Endodermal cell (in vitro differentiated cells): ENCODE results near the gene RAB28. TPM values are rescaled to one million over a fixed set of nuclear protein-coding genes. Genes with fewer than 3 reads are reported as not detected.

ENCODE experiments used
- DNase-seq: peaks from one replicate; pipeline ENCODE4 v3.0.0-alpha.2; 2017
- H3K27ac ChIP-seq: 2 replicates; pipeline ENCODE4 v1.5.1; 2013; ENCODE audit warnings: mild to moderate bottlenecking, low read depth, low read length, moderate library complexity
- H3K27me3 ChIP-seq: 2 replicates; pipeline ENCODE4 v1.6.1; 2013; ENCODE audit warnings: mild to moderate bottlenecking, low read length, moderate library complexity; ENCODE audit not compliant: insufficient read depth, control insufficient read depth, poor library complexity, severe bottlenecking
- H3K36me3 ChIP-seq: 2 replicates; pipeline ENCODE4 v1.7.0; 2013; ENCODE audit warnings: mild to moderate bottlenecking, low read length, moderate library complexity; ENCODE audit not compliant: control insufficient read depth, insufficient read depth
- H3K4me1 ChIP-seq: one replicate; pipeline ENCODE4 v1.7.0; 2013; ENCODE audit warnings: low read length; ENCODE audit not compliant: control insufficient read depth, insufficient read depth
- H3K4me3 ChIP-seq: 2 replicates; pipeline ENCODE4 v1.5.1; 2013; ENCODE audit warnings: mild to moderate bottlenecking, low read length, moderate library complexity
- H3K9ac ChIP-seq: 2 replicates; pipeline ENCODE4 v1.6.1; 2013; ENCODE audit warnings: mild to moderate bottlenecking, low read length, moderate library complexity; ENCODE audit not compliant: poor library complexity, severe bottlenecking; ENCODE audit errors: extremely low read depth
- H3K9me3 ChIP-seq: 2 replicates; pipeline ENCODE4 v1.6.1; 2013; ENCODE audit warnings: mild to moderate bottlenecking, low read length, moderate library complexity; ENCODE audit not compliant: control insufficient read depth
- H3K27ac Mint-ChIP-seq: 2 replicates; pipeline ENCODE4 v1.8.0; 2020; ENCODE audit warnings: mixed read lengths
- H3K27me3 Mint-ChIP-seq: 2 replicates; pipeline ENCODE4 v1.8.0; 2021; ENCODE audit warnings: mild to moderate bottlenecking, mixed read lengths; ENCODE audit not compliant: insufficient read depth
- H3K36me3 Mint-ChIP-seq: 2 replicates; pipeline ENCODE4 v1.8.0; 2020; ENCODE audit warnings: low read depth, mixed read lengths
- H3K4me1 Mint-ChIP-seq: 2 replicates; pipeline ENCODE4 v1.8.0; 2020; ENCODE audit warnings: mixed read lengths
- H3K4me3 Mint-ChIP-seq: 2 replicates; pipeline ENCODE4 v1.8.0; 2020; ENCODE audit warnings: mild to moderate bottlenecking, moderate library complexity, mixed read lengths
- H3K9me3 Mint-ChIP-seq: 2 replicates; pipeline ENCODE4 v1.8.0; 2020; ENCODE audit warnings: mild to moderate bottlenecking, mixed read lengths
- CTCF ChIP-seq: fragments of 200-600 bp; sonication (generic); conservative IDR thresholded peaks from 2 replicates; pipeline ENCODE4 v1.5.0; 2021; ENCODE audit warnings: antibody characterized with exemption, mild to moderate bottlenecking
- WGBS, 2 experiments: methylation state at CpG; one replicate each; pipeline versions ENCODE4 v1.1.5 to v1.1.7; 2013; ENCODE audit warnings: missing lambda C conversion rate in 2 of 2, mixed read lengths in 1 of 2; ENCODE audit not compliant: insufficient coverage in 1 of 2, insufficient read length in 1 of 2; 5-methylcytosine and 5-hydroxymethylcytosine counted together
- total RNA-seq, 2 donors: library from RNA; stranded (reverse); fragmentation: NEBNext Ultra II Directional in 1 of 2; extraction: Animal tissue kit (Norgen Biotek cat#: 25700) in 1 of 2; gene quantifications; 2 replicates in 1 of 2; 3 replicates in 1 of 2; pipeline ENCODE4 v1.2.1, GENCODE V29; 2021

The RAB28 gene
- total RNA-seq, 2 donors from 2014 or later: 24.6 to 25.7 TPM

GRCh38 chr4:13436962-13437361 lies 47.2 kb downstream of the RAB28 start:
- Histone ChIP-seq H3K27me3 (no peaks in the 10 kb centered on the region), H3K27ac (no peak overlapping the region), H3K9me3 (peaks cover 14% of the 10 kb centered on the region), H3K9ac (no peak overlapping the region), H3K36me3 (no peaks in the 10 kb centered on the region), H3K4me1 (no peaks in the 10 kb centered on the region), H3K4me3 (no peak overlapping the region)
- Mint-ChIP-seq H3K4me1 (peaks cover 22% of the 10 kb centered on the region), H3K4me3 (no peak overlapping the region), H3K36me3 (peaks cover 27% of the 10 kb centered on the region), H3K9me3 (peaks cover 21% of the 10 kb centered on the region), H3K27me3 (no peaks in the 10 kb centered on the region), H3K27ac (no peak overlapping the region)
- TF ChIP-seq CTCF: no peak
- WGBS, 2 experiments: 98% methylated on average over 2 of the region's 2 CpGs; no CpG with 5 or more reads in 1 of the 2 experiments
- no peak for DNase-seq

- no peak for DNase-seq
- peaks cover 31% of the 10 kb centered on the region for H3K4me1 Mint-ChIP-seq
- no peak overlapping the region for H3K4me3 Mint-ChIP-seq
- Histone ChIP-seq H3K9me3 (peaks cover 7% of the 10 kb centered on the region), H3K4me1 (no peaks in the 10 kb centered on the region), H3K36me3 (no peaks in the 10 kb centered on the region), H3K27ac (no peak overlapping the region), H3K9ac (no peak overlapping the region), H3K27me3 (no peaks in the 10 kb centered on the region), H3K4me3 (no peak overlapping the region)
- H3K36me3 Mint-ChIP-seq: peaks cover 12% of the 10 kb centered on the region
- 91% methylated on average over 1 of the region's 1 CpG; no CpG with 5 or more reads in 1 of the 2 experiments for WGBS, 2 experiments
- TF ChIP-seq CTCF: no peak
- no peaks in the 10 kb centered on the region for H3K27me3 Mint-ChIP-seq
- H3K9me3 Mint-ChIP-seq: peaks cover 15% of the 10 kb centered on the region
- no peak overlapping the region for H3K27ac Mint-ChIP-seq
Observed at GRCh38 chr4:13432453-13432852, 51.7 kb downstream of the RAB28 start.

GRCh38 chr4:13430834-13431568 lies 53.1 kb downstream of the RAB28 start:
- Histone ChIP-seq H3K27me3 (no peaks in the 10 kb centered on the region), H3K9me3 (no peaks in the 10 kb centered on the region), H3K4me1 (no peaks in the 10 kb centered on the region), H3K36me3 (no peaks in the 10 kb centered on the region), H3K27ac (no peak overlapping the region), H3K4me3 (no peak overlapping the region), H3K9ac (no peak overlapping the region)
- H3K9me3 Mint-ChIP-seq: peaks cover under 1% of the 10 kb centered on the region
- no peak overlapping the region for H3K4me3 Mint-ChIP-seq
- H3K27me3 Mint-ChIP-seq: no peaks in the 10 kb centered on the region
- peak; percentile 76 for TF ChIP-seq CTCF
- H3K36me3 Mint-ChIP-seq: peaks cover under 1% of the 10 kb centered on the region
- WGBS, 2 experiments: 69 to 83% methylated on average over 7 to 9 of the region's 9 CpGs
- peaks cover 35% of the 10 kb centered on the region for H3K4me1 Mint-ChIP-seq
- DNase-seq: peak; percentile 48
- H3K27ac Mint-ChIP-seq: no peak overlapping the region
